ENCODE data around the gene SSX4.
"Not testable (repeated sequence)": the region's sequence is repeated elsewhere in the genome, so short reads cannot be mapped to it uniquely, and the experiment has no call there.

GRCh38 chrX:48433713-48434112, 50.4 kb downstream of the SSX4 start:
- not testable (repeated sequence) for TF ChIP-seq CTCF (conservative IDR thresholded peaks at IDR 0.05 in 1 of 2, IDR thresholded peaks at IDR 0.05 in 1 of 2; ENCODE audit: extremely low read depth in 1 of 2, insufficient read depth in 1 of 2, low read depth in 1 of 2, low read length in 2 of 2); EZH2 (IDR thresholded peaks at IDR 0.05; ENCODE audit: borderline replicate concordance, low read length)

Data from mammary epithelial cell (primary cell).